Lung (tissue), 12 donors: ENCODE results near the gene DTNBP1. TPM values are rescaled to one million over a fixed set of nuclear protein-coding genes. Genes with fewer than 3 reads are reported as not detected.
"Not testable (repeated sequence)": the region's sequence is repeated elsewhere in the genome, so short reads cannot be mapped to it uniquely, and the experiment has no call there.

ENCODE experiments used
- ATAC-seq: fragments of 200-7000 bp; cut with Tn5 transposase; one replicate; pipeline ENCODE4 v1.9.1; 2020; ENCODE audit warnings: moderate number of reproducible peaks; ENCODE audit not compliant: insufficient read depth, low FRiP score
- DNase-seq, 3 donors: peaks; one replicate each; pipeline ENCODE4 v3.0.0-alpha.2; 2013 to 2017
- H3K27ac ChIP-seq, 2 donors: one replicate each; pipeline ENCODE4 v1.5.1; 2013; ENCODE audit warnings: mild to moderate bottlenecking in 2 of 2, moderate library complexity in 2 of 2, control low read depth in 1 of 2, inconsistent platforms in 1 of 2, low read depth in 1 of 2, low read length in 1 of 2
- H3K27me3 ChIP-seq, 3 donors: one replicate each; pipeline ENCODE4 v1.5.1; 2013; ENCODE audit warnings: low read length in 2 of 3; ENCODE audit not compliant: control insufficient read depth in 3 of 3, insufficient read depth in 3 of 3
- H3K36me3 ChIP-seq, 4 donors: one replicate each; pipeline ENCODE4 v1.5.1; 2013; ENCODE audit warnings: low read length in 4 of 4, mild to moderate bottlenecking in 1 of 4, moderate library complexity in 1 of 4; ENCODE audit not compliant: control insufficient read depth in 4 of 4, insufficient read depth in 4 of 4
- H3K4me1 ChIP-seq, 5 donors: one replicate each; pipeline ENCODE4 v1.5.1; 2013; ENCODE audit warnings: low read length in 5 of 5, mild to moderate bottlenecking in 2 of 5, moderate library complexity in 1 of 5; ENCODE audit not compliant: control insufficient read depth in 5 of 5, insufficient read depth in 5 of 5
- H3K4me3 ChIP-seq: one replicate; pipeline ENCODE4 v1.5.1; 2013; ENCODE audit warnings: mild to moderate bottlenecking, control low read depth, moderate library complexity
- H3K9ac ChIP-seq, 2 donors: one replicate each; pipeline ENCODE4 v1.5.1; 2013; ENCODE audit warnings: low read length in 2 of 2, control low read depth in 1 of 2; ENCODE audit not compliant: insufficient read depth in 1 of 2
- H3K9me3 ChIP-seq, 4 donors: one replicate each; pipeline ENCODE4 v1.5.1; 2013; ENCODE audit warnings: low read length in 3 of 4, mild to moderate bottlenecking in 1 of 4, moderate library complexity in 1 of 4; ENCODE audit not compliant: control insufficient read depth in 4 of 4, insufficient read depth in 3 of 4
- WGBS, 2 donors: extraction: QIAGEN DNeasy Blood & Tissue Kit; methylation state at CpG; one replicate each; pipeline ENCODE4 v1.1.7; 2013; 5-methylcytosine and 5-hydroxymethylcytosine counted together
- polyA plus RNA-seq, 2 donors: library from polyadenylated mRNA; stranded (reverse); fragments of 200-250 nt; gene quantifications; one replicate each; pipeline ENCODE4 v1.2.1, GENCODE V29; 2013
- total RNA-seq, 2 donors: library from RNA; depleted of rRNA in 1 of 2; stranded (reverse); fragments of >200 nt in 1 of 2; gene quantifications; one replicate each; pipeline ENCODE4 v1.2.1, GENCODE V29; 2014 to 2021
- TF ChIP-seq, protein P1 (sequence below): IDR thresholded peaks from 2 replicates; pipeline ENCODE4 v1.5.1; 2012; ENCODE audit warnings: mild to moderate bottlenecking; ENCODE audit errors: control extremely low read depth, extremely low read depth
- donor health status: control.
- donor health status: control.
- donor health status: Bipolar disorder and iron deficiency.
- donor health status: healthy.
- donor health status: DM: yes; HTN: yes; CAD: no.

The DTNBP1 gene
- total and polyA plus RNA-seq, 4 donors = 9.9 to 23.9 (median 20.5) TPM

DNA sequence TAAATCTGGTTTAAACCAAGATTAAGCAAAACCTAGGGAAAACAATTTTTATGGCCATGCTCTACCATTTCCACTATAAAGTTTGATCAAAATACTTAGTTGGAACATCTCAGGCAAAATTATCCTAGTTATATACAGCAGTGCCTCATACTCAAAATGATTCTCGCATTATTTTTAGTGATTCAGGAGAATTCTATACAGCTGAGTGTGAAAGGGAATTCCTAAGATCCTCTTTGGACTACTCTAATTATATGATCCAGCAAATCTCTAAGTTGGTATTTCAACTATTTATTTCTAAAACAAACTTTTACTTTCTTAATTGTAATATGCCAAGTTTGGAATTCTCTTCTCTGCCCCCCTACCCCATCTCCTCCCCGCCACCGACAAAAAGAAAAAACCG is 8.6 kb downstream of the DTNBP1 start:
- Histone ChIP-seq H3K36me3 (peaks cover 0 to 3% (median 0%) of the 10 kb centered on the region in 4 donors), H3K9ac (no peak overlapping the region), H3K4me1 (peaks cover 0 to 4% (median 0%) of the 10 kb centered on the region in 5 donors), H3K27me3 (no peaks in the 10 kb centered on the region), H3K4me3 (no peak overlapping the region), H3K27ac (no peak overlapping the region), H3K9me3 (no peaks in the 10 kb centered on the region)
- TF ChIP-seq, protein P1, sequence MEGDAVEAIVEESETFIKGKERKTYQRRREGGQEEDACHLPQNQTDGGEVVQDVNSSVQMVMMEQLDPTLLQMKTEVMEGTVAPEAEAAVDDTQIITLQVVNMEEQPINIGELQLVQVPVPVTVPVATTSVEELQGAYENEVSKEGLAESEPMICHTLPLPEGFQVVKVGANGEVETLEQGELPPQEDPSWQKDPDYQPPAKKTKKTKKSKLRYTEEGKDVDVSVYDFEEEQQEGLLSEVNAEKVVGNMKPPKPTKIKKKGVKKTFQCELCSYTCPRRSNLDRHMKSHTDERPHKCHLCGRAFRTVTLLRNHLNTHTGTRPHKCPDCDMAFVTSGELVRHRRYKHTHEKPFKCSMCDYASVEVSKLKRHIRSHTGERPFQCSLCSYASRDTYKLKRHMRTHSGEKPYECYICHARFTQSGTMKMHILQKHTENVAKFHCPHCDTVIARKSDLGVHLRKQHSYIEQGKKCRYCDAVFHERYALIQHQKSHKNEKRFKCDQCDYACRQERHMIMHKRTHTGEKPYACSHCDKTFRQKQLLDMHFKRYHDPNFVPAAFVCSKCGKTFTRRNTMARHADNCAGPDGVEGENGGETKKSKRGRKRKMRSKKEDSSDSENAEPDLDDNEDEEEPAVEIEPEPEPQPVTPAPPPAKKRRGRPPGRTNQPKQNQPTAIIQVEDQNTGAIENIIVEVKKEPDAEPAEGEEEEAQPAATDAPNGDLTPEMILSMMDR = no peak
- 90 to 93% methylated on average over 4 of the region's 4 CpGs for whole genome bisulfite sequencing, 2 donors
- ATAC-seq (no peak), DNase-seq (no peak)

DNA sequence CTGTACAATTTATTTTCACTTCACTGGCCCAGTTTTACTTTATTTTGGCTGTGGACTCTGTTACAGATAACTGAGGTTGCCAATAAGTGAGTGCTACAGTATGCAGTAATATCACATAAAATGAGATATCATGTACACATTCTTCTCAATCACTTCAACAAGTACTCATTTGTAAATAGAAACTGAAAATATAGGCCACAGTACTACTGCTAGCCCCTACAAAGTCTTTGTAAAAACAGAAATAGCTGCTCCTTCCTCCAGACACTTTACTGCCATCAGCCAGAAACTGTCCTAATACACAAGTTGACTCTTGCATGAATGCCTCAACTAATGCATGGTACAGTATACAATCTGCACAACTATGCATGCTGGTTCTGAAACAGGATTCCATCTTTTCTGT is 9.2 kb downstream of the DTNBP1 start:
- DNase-seq (no peak), ATAC-seq (no peak)
- H3K4me3 ChIP-seq = no peak overlapping the region
- H3K9me3 ChIP-seq = no peaks in the 10 kb centered on the region
- peaks cover 0 to 6% (median under 1%) of the 10 kb centered on the region in 4 donors for H3K36me3 ChIP-seq
- no peak overlapping the region for H3K27ac ChIP-seq
- H3K27me3 ChIP-seq = no peaks in the 10 kb centered on the region
- H3K4me1 ChIP-seq = peaks cover 0 to 4% (median 0%) of the 10 kb centered on the region in 5 donors
- TF ChIP-seq, protein P1 = no peak
- no peak overlapping the region for H3K9ac ChIP-seq

DNA sequence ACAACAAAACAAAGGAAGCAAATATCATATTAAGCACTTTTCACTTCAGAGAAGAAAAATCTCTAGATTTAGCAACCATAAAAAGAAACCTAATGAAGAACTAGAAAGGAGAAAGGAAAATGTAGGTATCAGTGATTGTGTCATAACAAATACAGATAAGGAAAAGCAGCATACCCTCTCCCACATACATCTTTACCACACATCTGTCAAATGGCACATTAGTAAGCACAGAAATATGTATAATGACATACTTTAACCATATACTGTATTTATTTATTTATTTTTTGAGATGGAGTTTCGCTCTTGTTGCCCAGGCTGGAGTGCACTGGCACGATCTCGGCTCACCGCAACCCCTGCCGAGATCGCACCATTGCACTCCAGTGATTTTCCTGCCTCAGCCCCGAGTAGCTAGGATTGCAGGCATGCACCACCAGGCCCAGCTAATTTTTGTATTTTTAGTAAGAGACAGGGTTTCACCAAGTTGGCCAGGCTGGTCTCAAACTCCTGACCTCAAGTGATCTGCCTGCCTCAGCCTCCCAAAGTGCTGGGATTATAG is 12.7 kb downstream of the DTNBP1 start:
- not testable (repeated sequence) for H3K27ac ChIP-seq, ATAC-seq, H3K4me3 ChIP-seq, H3K9ac ChIP-seq, H3K36me3 ChIP-seq, DNase-seq, H3K27me3 ChIP-seq, H3K4me1 ChIP-seq, H3K9me3 ChIP-seq
- 89 to 91% methylated on average over 7 of the region's 7 CpGs for WGBS, 2 donors

DNA sequence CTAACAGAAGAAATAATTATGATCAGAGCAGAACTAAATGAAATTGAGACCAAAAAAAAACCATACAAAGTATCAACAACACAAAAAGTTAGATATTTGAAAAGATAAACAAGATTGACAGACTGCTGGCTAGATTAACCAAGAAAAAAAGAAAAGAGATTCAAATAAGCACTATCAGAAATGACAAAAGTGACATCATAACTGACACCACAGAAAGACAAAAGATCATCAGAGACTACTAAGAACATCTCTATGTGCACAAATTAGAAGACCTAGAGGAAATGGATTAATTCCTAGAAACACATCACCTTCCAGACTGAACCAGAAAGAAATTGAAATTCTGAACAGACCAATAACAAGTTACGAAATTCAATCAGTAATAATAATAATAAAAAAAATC is 17.9 kb downstream of the DTNBP1 start:
- H3K36me3 ChIP-seq = peaks cover 0 to 5% (median 3%) of the 10 kb centered on the region in 4 donors
- peaks cover 0 to 7% (median 0%) of the 10 kb centered on the region in 5 donors for H3K4me1 ChIP-seq
- no peak overlapping the region for H3K27ac ChIP-seq
- no peak overlapping the region for H3K9ac ChIP-seq
- TF ChIP-seq, protein P1 = no peak
- 96 to 98% methylated on average over 1 of the region's 1 CpG for WGBS, 2 donors
- H3K9me3 ChIP-seq = peaks cover 0 to 8% (median 4%) of the 10 kb centered on the region in 4 donors
- DNase-seq (no peak), ATAC-seq (no peak)
- no peak overlapping the region for H3K4me3 ChIP-seq
- no peaks in the 10 kb centered on the region for H3K27me3 ChIP-seq
